NCI-H82 treated with DMSO at 0.1 percent for 48 hours (cell line): ENCODE measurements around the gene DUSP9.
"Not testable (repeated sequence)": the region's sequence is repeated elsewhere in the genome, so short reads cannot be mapped to it uniquely, and the experiment has no call there.

Experiments used
- DNase-seq: peaks from one replicate; lab custom pipeline; 2025; ENCODE audit not compliant: unreplicated experiment; lab: John Stamatoyannopoulos, UW

Gene DUSP9

GRCh38 chrX:153670748-153671588, 24.0 kb downstream of the DUSP9 start:
- DNase-seq, result no peak

GRCh38 chrX:153671589-153672530, 24.9 kb downstream of the DUSP9 start:
- DNase-seq, result no peak

GRCh38 chrX:153672531-153673427, 25.8 kb downstream of the DUSP9 start:
- no peak for DNase-seq

- DNase-seq, result no peak
Observed at GRCh38 chrX:153673428-153674218, 26.6 kb downstream of the DUSP9 start, which contains the start of gene PNCK. Gene PNCK (minus strand): TSS chrX:153673813. CDS start chrX:153673076, 737 bp downstream.

GRCh38 chrX:153674219-153674851, 27.3 kb downstream of the DUSP9 start:
- no peak for DNase-seq

- no peak for DNase-seq
Observed at GRCh38 chrX:153681175-153681574, 34.2 kb downstream of the DUSP9 start.

GRCh38 chrX:153683486-153683885, 36.5 kb downstream of the DUSP9 start:
- DNase-seq, result not testable (repeated sequence)

- peak; percentile 7 for DNase-seq
Observed at GRCh38 chrX:153684467-153685155, 37.6 kb downstream of the DUSP9 start.

GRCh38 chrX:153685156-153685536, 38.1 kb downstream of the DUSP9 start:
- DNase-seq, result no peak

GRCh38 chrX:153685751-153686696, 39.0 kb downstream of the DUSP9 start:
- no peak for DNase-seq

- peak; percentile 42 for DNase-seq
Observed at GRCh38 chrX:153686711-153687110, 39.7 kb downstream of the DUSP9 start.

- peak; percentile 47 for DNase-seq
Observed at GRCh38 chrX:153687121-153688039, 40.4 kb downstream of the DUSP9 start, which contains the start of gene SLC6A8. Gene SLC6A8 (plus strand): TSS chrX:153687926. CDS start chrX:153688575, 649 bp downstream.

- DNase-seq, result no peak
Observed at GRCh38 chrX:153688071-153688470, 41.1 kb downstream of the DUSP9 start.

GRCh38 chrX:153688506-153688905, 41.5 kb downstream of the DUSP9 start:
- DNase-seq, result no peak

GRCh38 chrX:153688911-153689590, 42.0 kb downstream of the DUSP9 start:
- no peak for DNase-seq
